ENCODE measurements around the gene DAAM2.

DNA sequence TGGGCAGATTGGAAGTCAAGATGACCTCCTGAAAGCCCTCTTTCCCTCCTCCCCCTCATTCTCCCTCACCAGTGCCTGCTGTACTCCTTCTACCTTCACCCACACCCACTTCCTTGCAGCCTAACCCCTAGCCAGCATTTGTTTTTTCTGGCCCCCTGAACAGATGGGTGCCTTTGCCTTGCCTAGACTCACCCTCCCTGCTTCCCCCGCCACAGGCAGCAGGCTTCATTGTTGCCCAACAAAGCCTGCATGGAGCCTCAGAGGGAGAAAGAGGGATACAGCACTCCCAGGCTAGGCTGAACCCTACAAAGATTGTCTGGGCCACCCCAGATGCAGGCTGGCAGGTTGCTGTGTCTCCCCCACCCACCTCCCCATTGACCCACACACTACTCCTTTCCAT, 139.4 kb downstream of the DAAM2 start:
- TF ChIP-seq, protein P1, sequence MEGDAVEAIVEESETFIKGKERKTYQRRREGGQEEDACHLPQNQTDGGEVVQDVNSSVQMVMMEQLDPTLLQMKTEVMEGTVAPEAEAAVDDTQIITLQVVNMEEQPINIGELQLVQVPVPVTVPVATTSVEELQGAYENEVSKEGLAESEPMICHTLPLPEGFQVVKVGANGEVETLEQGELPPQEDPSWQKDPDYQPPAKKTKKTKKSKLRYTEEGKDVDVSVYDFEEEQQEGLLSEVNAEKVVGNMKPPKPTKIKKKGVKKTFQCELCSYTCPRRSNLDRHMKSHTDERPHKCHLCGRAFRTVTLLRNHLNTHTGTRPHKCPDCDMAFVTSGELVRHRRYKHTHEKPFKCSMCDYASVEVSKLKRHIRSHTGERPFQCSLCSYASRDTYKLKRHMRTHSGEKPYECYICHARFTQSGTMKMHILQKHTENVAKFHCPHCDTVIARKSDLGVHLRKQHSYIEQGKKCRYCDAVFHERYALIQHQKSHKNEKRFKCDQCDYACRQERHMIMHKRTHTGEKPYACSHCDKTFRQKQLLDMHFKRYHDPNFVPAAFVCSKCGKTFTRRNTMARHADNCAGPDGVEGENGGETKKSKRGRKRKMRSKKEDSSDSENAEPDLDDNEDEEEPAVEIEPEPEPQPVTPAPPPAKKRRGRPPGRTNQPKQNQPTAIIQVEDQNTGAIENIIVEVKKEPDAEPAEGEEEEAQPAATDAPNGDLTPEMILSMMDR (IDR thresholded peaks at IDR 0.05) = no peak
- no peak for TF ChIP-seq POLR2A (IDR thresholded peaks at IDR 0.05)

All from body of pancreas (tissue), 4 donors.